Urothelium cell line (cell line): ENCODE measurements around the gene GABARAP.

Source experiments
- DNase-seq: peaks from one replicate; pipeline ENCODE4 v3.0.0; 2011; ENCODE audit warnings: low spot score, mixed read lengths
- FAIRE-seq: peaks from 2 replicates; lab custom pipeline; 2011; peaks lifted over from hg19 to GRCh38; lab: Jason Lieb, UNC

Gene GABARAP

DNA sequence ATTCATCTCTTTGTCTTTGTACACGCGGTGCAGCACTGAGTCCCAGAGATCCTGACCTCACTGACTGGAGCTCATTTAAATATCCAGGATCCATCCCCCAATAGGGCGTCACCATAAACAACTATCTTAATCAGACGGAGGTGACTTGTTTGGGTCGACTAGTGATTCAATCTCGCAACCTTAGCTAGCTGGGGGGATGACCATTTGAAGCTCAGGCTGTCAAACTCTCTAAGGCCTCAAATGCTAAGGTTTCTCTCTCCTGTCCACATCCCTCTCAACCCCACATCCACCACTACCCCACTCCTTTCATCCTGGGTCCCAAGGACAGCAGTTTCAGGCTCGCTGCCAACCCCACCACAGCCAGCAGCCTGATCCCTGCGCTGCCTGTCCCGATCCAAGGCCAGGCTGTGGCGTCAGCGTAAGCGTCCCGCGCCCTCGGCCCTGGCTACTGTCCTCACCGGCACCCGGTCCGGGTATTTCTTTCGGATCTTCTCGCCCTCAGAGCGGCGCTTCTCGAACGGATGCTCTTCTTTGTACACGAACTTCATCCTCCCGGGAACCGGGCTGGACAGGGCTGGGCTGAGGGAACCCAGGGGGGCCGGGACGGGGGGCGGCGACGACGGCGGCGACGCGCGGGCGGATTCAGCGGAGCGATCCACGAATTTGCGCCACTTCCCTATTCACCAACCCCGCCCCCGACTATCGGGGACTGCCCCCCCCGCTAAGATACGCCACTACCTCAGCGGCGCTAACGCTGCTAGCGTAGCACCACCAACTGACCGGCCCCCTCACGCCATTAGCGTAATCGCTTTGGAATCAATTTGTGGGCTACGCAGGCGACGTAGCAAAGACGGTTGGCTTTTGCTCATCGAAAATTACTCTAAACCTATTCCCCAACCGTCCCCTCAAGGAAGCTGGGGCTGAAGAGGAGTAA lies at the start of gene GABARAP:
Gene GABARAP (minus strand): TSS at position 667 of the 934 bp plus-strand sequence. CDS start 119 bp downstream, at position 548.
- FAIRE-seq (no peak), DNase-seq (peak; percentile 72)

GRCh38 chr17:7290685-7291084 lies 48.4 kb upstream of the GABARAP start:
- DNase-seq, result no peak
- FAIRE-seq, result no peak

- FAIRE-seq (no peak), DNase-seq (no peak)
Observed at GRCh38 chr17:7290166-7290565, 47.9 kb upstream of the GABARAP start.

DNA sequence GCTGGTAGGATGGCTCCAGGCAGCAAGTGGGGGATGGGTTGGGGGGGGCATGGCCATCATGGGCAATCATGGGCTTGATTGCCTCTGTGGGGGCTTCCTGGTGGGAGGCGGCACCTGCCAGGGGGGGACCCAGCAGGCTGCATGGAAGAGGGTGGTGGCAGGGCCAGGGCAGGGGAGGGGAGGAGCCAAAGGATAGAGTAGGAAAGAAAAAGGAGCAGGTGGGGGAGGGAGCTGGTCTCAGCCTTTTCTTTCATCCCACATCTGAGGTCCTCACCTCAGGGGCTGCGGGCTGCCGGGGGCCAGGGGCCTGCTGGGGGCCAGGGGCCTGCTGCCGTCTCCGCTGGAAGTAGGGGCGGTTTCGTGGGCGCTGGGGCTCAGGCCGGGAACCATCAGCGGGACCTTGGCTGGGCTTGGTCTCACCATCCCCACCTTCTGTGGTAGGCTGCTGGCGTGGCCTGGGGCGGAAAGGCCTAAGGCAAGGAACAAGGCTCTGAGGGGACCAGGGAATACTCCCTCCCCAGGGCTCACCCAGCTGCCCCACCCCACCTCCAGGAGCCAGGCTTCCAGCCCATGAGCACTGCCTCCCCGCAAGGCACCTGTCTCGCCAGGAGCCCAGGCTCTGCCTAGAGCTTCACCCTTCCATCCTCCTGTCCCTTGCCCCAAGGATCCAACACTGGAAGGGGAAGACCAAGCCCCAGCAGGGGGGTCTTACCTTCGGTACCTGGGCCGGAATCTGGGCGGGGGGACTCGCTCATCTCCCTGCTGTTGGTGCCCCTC lies 47.2 kb upstream of the GABARAP start:
- FAIRE-seq (no peak), DNase-seq (no peak)

DNA sequence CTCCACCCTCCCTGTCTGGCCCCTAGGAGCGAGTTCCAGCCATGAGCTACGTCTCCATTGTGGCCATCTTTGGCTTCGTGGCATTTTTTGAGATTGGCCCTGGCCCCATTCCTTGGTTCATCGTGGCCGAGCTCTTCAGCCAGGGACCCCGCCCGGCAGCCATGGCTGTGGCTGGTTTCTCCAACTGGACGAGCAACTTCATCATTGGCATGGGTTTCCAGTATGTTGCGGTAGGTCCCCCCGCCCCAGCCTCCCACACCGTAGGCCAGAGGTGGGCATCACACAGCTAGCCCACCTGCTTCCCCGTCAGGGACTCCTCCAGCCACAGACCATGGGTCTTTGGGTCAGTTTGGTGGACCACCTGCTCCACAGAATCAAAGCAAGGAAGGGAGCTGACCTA lies 43.4 kb upstream of the GABARAP start:
- DNase-seq (no peak), FAIRE-seq (no peak)

GRCh38 chr17:7284911-7285310 lies 42.7 kb upstream of the GABARAP start:
- DNase-seq (no peak), FAIRE-seq (no peak)

DNA sequence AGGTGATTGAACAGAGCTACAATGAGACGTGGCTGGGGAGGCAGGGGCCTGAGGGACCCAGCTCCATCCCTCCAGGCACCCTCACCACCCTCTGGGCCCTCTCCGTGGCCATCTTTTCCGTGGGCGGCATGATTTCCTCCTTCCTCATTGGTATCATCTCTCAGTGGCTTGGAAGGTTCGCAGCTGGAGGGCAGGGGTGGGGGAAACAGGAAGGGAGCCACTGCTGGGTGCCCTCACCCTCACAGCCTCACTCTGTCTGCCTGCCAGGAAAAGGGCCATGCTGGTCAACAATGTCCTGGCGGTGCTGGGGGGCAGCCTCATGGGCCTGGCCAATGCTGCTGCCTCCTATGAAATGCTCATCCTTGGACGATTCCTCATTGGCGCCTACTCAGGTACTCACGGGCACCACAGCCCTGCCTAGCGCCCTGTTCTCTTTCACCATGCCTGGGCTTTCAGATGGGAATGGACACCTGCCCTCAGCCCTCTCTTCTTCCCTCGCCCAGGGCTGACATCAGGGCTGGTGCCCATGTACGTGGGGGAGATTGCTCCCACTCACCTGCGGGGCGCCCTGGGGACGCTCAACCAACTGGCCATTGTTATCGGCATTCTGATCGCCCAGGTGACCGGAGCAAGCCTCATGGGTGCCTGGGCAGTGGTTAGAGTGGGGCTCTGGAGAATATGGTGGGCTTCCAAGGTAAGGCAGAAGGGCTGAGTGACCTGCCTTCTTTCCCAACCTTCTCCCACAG lies 41.4 kb upstream of the GABARAP start:
- DNase-seq, result no peak

DNA sequence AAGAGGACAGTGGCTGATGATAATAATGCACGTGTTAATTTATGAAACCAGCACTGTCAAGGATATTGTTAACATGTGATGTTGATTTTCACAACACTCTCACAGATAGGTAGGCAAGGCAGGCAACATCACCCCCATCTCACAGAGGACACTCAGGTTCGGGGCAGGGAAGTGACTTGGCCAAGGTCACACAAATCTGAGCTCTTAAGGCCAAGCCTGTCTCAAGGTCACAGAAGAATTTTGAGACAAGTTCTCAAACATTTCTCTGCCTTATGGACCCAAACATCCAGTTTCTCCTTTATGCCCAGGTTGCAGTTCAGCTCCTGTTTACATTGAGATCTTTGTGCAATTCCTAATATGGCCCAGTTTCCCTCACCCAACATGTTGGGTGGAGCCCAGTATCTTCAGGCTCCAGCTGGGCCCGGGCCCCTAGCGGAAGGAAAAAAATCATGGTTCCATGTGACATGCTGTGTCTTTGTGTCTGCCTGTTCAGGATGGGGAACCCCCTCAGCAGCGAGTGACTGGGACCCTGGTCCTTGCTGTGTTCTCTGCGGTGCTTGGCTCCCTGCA lies 40.6 kb upstream of the GABARAP start:
- FAIRE-seq, result no peak
- no peak for DNase-seq

More for the DNA sequence above, 41.4 kb upstream of the GABARAP start:
- no peak for FAIRE-seq

- FAIRE-seq (no peak), DNase-seq (no peak)
Observed at GRCh38 chr17:7281953-7282751, 39.9 kb upstream of the GABARAP start.

DNA sequence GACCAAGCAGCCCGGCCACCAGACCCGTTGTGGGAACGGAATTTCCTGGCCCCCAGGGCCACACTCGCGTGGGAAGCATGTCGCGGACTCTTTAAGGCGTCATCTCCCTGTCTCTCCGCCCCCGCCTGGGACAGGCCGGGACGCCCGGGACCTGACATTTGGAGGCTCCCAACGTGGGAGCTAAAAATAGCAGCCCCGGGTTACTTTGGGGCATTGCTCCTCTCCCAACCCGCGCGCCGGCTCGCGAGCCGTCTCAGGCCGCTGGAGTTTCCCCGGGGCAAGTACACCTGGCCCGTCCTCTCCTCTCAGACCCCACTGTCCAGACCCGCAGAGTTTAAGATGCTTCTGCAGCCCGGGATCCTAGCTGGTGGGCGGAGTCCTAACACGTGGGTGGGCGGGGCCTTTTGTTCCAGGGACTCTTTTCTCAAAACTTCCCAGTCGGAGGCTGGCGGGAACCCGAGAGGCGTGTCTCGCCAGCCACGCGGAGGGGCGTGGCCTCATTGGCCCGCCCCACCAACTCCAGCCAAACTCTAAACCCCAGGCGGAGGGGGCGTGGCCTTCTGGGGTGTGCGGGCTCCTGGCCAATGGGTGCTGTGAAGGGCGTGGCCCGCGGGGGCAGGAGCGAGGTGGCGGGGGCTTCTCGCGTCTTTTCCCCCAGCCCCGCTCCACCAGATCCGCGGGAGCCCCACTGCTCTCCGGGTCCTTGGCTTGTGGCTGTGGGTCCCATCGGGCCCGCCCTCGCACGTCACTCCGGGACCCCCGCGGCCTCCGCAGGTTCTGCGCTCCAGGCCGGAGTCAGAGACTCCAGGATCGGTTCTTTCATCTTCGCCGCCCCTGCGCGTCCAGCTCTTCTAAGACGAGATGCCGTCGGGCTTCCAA lies 39.1 kb upstream of the GABARAP start, which contains the start of gene SLC2A4:
Gene SLC2A4 (plus strand): TSS at position 645 of the 879 bp plus-strand sequence. CDS start 217 bp downstream, at position 862.
- FAIRE-seq (no peak), DNase-seq (peak; percentile 93)

GRCh38 chr17:7280519-7281073 lies 38.3 kb upstream of the GABARAP start:
- no peak for FAIRE-seq
- peak; percentile 69 for DNase-seq

DNA sequence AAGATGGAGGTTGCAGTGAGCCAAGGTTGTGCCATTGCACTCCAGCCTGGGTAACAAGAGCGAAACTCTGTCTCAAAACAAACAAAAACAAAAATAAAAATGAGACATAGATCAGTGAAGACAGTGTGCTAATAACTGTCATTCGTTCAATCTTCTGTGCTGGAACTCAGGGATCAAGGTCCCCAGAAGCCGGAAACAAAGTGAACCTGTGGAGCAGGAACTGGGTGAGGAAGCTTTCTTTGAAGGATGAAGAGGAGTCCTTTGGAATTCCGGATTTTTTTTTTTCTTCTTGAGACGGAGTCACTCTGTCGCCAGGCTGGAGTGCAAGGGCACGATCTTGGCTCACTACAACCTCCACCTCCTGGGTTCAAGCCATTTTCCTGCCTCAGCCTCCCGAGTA lies 37.2 kb upstream of the GABARAP start:
- FAIRE-seq (no peak), DNase-seq (no peak)

DNA sequence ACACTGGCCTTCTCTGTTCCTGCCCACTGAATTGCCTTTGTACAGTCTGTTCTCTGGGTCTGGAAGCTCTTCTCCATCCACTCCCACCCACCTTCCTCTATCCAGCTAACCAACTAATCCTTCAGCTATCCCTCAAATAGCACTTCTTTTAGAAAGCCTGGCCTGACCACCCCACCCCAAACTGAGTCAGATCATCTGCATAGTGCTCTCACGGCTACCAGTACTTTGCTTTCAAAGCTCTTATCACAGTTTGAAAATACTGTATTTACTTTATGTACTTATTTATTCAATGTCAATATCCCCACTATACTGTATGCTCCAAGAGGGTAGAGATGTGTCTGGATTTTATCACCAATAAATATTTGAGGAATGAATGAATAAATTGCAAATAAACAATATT lies 24.5 kb upstream of the GABARAP start:
- DNase-seq (no peak), FAIRE-seq (no peak)

GRCh38 chr17:7263801-7264078 lies 21.5 kb upstream of the GABARAP start:
- no peak for FAIRE-seq
- no peak for DNase-seq

GRCh38 chr17:7262935-7263800 lies 20.9 kb upstream of the GABARAP start:
- no peak for DNase-seq
- FAIRE-seq, result no peak

DNA sequence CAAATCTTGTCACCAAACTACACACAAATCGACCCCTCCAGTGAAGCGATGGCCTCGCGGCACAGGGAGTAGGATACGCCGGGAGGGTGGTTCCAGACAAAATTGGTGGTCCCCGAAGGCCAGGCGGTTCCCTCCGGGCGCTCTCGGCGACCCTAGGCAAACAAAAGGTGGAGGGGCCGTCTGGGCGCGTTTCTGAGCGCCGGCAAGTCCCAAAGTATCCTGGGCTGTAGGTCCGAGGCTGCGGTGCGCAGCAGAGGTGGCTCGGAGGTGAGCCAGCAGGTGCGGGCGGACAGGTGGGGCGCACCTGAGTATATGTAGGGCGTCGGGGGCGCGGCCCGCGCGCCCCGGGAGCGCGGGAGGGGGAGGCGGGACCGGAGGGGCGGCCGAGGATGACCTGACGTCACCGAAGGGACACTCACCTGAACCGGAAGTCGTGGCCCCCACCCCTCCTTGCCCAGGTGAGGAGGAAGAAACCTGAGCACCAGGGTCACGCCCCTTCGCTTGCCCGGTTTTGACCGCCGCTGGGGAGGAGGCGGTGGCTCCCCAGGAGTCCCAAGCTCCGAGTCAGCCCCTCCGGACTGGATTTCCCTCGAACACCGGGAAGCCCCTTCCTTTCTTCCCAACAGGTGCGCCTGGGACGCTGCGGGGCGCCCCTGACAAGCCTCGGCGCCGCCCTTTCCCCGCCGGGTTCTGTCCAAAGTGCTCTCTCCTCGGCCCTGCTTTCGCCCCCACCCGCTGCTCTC lies 20.1 kb upstream of the GABARAP start, which contains the start of gene CLDN7:
Gene CLDN7 (minus strand): TSS at position 287 of the 743 bp plus-strand sequence. CDS start 435 bp downstream, outside the sequence.
- FAIRE-seq (no peak), DNase-seq (no peak)
